Fibroblast of skin of right quadriceps (primary cell): Measurements from ENCODE around the gene IGSF11.
"Not testable (repeated sequence)": the region's sequence is repeated elsewhere in the genome, so short reads cannot be mapped to it uniquely, and the experiment has no call there.

Source experiments
- DNase-seq: peaks from one replicate; pipeline ENCODE4 v3.0.0-alpha.2; 2013

Gene IGSF11

GRCh38 chr3:118859950-118860349, 174.7 kb downstream of the IGSF11 start:
- DNase-seq: no peak

GRCh38 chr3:118851466-118852193, 183.0 kb downstream of the IGSF11 start:
- not testable (repeated sequence) for DNase-seq

- no peak for DNase-seq
These were observed 184.0 kb downstream of the IGSF11 start for GRCh38 chr3:118850687-118851086.
